Measurements from ENCODE around the gene PARM1.

Gene PARM1

DNA sequence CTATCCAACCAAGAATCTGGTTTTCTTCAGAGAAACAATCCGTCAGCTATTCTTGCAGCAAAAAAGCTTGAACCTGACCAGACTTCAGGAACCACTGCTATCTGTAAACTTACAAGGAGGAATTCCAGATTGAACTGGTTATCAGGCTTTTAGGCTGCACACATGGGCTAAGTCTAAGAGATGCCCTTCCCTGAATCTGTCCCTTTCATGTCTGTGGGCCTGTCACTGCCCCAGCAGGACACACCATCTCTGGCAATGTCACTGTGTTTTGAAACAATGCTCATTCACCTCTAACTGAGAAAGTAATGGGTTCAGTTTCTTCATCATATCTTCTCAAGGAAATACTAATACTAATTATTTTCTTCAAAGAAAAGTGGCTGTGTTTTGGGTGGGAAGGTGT, 72.8 kb downstream of the PARM1 start:
- Histone ChIP-seq H3K9me3 (no peaks in the 10 kb centered on the region), H3K4me1 (peaks cover 12% of the 10 kb centered on the region), H3K36me3 (replicated peaks) (no peaks in the 10 kb centered on the region), H3K4me3 (no peak overlapping the region), H3K27me3 (ENCODE audit: low read depth) (no peaks in the 10 kb centered on the region)
- no peak for DNase-seq (ENCODE audit: low spot score in 2 of 2)
- in situ Hi-C loops (cut with MboI; ENCODE audit: low sequenced_read_pairs) = no loop called here

DNA sequence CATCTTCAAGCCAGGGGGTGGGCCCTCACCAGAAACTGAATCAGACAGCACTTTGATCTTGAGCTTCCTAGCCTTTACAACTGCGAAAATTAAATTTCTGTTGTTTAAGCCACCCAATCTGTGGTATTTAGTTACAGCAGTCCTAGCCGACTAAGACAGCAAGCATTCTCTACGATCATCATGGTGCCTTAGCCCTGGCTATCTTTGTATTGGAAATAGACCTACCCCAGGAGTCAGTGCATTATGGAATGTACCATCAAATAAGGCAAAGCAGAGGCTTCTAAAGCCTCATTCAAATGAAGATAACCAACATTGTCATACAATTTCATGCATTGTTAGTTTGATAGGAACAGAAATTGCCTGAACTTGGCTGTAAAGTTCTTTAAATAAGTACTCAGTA, 75.0 kb downstream of the PARM1 start:
- in situ Hi-C loops (cut with MboI; ENCODE audit: low sequenced_read_pairs) = no loop called here
- no peaks in the 10 kb centered on the region for H3K9me3 ChIP-seq
- H3K4me1 ChIP-seq = peaks cover 12% of the 10 kb centered on the region
- no peak overlapping the region for H3K4me3 ChIP-seq
- no peaks in the 10 kb centered on the region for H3K36me3 ChIP-seq (replicated peaks)
- H3K27me3 ChIP-seq (ENCODE audit: low read depth) = no peaks in the 10 kb centered on the region
- peak; percentile 25 to 51 for DNase-seq (ENCODE audit: low spot score in 2 of 2)

DNA sequence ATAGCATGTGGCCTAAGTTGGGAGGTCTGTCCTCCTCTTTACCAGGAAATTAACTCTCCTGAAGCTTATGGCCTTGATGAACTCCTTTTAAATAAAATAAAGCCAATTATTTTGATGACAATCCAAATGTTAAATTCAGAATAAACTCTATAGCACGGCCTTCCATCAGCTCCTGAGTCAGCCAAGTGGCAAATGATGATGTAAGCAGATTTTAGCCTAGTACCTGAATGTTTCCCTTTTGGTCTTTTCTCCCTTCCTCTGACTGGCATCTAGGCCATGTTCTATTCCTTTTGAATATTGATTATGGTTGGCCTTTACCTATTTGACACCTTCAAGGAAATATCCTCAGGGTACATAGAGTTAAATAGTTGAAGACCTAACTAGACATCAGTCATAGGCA, 76.2 kb downstream of the PARM1 start:
- in situ Hi-C loops (cut with MboI; ENCODE audit: low sequenced_read_pairs) = no loop called here
- H3K9me3 ChIP-seq = no peaks in the 10 kb centered on the region
- no peaks in the 10 kb centered on the region for H3K27me3 ChIP-seq (ENCODE audit: low read depth)
- no peak overlapping the region for H3K4me3 ChIP-seq
- H3K4me1 ChIP-seq = peaks cover 12% of the 10 kb centered on the region
- DNase-seq (ENCODE audit: low spot score in 2 of 2) = no peak
- H3K36me3 ChIP-seq (replicated peaks) = no peaks in the 10 kb centered on the region

DNA sequence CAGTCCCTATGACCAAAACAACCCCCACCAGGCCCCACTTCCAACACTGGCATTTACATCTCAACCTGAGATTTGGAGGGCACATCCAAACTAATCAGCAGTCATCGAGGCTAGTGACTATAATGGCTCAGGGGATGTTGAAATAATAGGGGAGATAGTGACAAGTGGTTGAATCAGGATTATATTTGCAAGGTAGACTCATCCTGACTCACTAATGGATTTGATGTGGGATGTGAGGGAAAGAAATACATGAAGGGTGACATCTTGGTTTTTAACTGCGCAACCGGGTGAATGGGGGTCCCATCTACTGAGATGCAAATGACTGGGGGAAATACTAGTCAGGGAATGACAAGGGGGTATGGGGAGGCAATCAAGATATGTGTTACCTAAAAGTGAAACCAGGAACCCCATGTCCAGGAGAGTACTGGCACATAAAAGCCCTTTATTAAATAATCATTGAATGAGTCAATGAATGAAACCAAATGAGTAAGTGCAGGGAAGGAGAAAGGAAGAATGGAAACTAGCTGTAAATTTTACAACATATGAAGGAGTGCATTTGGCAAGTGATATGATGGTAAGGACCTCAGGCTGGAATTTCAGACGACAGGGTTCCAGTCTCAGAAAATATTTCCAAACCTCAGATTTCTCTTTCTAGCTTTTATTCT, 78.3 kb downstream of the PARM1 start:
- in situ Hi-C loops (cut with MboI; ENCODE audit: low sequenced_read_pairs) = no loop called here
- Histone ChIP-seq H3K9me3 (no peaks in the 10 kb centered on the region), H3K4me1 (peaks cover 12% of the 10 kb centered on the region), H3K36me3 (replicated peaks) (no peaks in the 10 kb centered on the region), H3K27me3 (ENCODE audit: low read depth) (no peaks in the 10 kb centered on the region), H3K4me3 (no peak overlapping the region)
- DNase-seq (ENCODE audit: low spot score in 2 of 2) = no peak

DNA sequence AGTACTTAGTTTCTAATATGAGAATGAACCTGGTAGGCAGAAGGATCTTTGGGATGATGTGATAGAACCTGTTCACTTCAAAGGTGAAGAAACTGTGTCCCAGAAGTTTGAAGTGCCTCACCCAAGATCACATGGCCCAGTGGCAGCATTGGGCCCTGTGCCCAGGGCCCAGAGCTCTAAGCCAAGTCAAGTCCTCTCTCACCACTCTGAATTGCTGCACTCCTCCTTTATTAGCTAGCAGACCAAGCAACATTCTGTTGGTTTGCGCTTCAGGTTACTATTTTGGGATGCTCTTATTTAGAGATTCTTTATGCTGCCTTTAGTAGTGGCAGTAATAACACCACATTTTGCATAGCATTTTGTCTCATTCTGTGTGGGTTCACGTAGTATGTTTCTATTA, 82.7 kb downstream of the PARM1 start:
- Histone ChIP-seq H3K9me3 (no peaks in the 10 kb centered on the region), H3K4me1 (no peaks in the 10 kb centered on the region), H3K27me3 (ENCODE audit: low read depth) (no peaks in the 10 kb centered on the region), H3K4me3 (no peak overlapping the region), H3K36me3 (replicated peaks) (no peaks in the 10 kb centered on the region; the same call in 1 of the 2 replicates)
- in situ Hi-C loops (cut with MboI; ENCODE audit: low sequenced_read_pairs) = no loop called here
- no peak for DNase-seq (ENCODE audit: low spot score in 2 of 2)

DNA sequence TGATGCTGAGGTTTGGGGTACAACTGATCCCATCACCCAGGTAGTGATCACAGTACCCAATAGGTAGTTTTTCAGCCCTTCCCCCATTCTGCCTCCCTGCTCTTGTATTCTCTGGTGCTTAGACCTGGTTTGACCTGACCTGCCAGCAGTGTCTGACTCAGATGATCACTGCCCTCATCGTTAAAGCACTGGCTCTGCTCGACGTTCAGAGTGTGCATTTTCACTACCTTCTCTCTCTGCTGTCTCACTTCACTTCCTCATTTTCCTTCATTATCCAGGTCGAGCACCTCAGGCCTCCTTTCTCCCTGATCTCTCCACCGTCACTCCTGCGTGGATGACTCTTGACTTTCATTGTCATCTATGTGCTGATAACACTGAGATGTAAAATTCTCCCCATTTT, 83.6 kb downstream of the PARM1 start:
- no peak for DNase-seq (ENCODE audit: low spot score in 2 of 2)
- Histone ChIP-seq H3K36me3 (replicated peaks) (no peaks in the 10 kb centered on the region; the same call in 1 of the 2 replicates), H3K27me3 (ENCODE audit: low read depth) (no peaks in the 10 kb centered on the region), H3K9me3 (no peaks in the 10 kb centered on the region), H3K4me3 (no peak overlapping the region), H3K4me1 (no peaks in the 10 kb centered on the region)
- in situ Hi-C loops (cut with MboI; ENCODE audit: low sequenced_read_pairs) = no loop called here

DNA sequence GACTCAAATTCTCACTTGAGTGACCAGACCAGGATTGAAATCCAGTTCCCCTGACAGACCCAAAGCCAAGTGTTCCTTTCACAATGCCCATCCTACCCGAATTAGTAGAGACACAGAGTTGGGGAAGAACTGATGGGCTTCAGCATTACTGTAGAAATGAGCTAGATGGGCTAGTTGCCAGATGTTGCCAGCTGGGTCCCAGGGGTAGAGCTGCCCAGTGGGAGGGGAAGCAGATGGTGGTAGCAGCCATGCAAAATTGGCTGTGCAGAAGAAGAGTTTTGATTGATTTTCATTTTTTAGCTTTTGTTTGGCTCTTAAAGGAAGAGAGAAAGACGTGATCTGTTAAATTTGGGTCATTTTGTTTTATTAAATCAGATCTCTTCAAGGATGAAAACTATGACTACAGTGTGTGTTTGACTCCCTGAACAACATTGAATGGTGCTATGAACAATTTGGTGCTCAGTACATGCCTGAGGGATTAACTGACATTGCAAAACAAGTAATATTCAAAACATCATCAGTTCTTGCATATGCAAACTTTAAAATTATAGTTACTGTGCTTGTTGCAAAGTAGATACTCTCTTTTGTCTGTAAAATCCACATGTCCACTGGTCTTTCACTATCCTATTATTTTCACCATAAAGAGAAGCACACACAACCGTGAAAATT, 86.0 kb downstream of the PARM1 start:
- H3K4me1 ChIP-seq = no peaks in the 10 kb centered on the region
- H3K9me3 ChIP-seq = no peaks in the 10 kb centered on the region
- in situ Hi-C loops (cut with MboI; ENCODE audit: low sequenced_read_pairs) = no loop called here
- no peak for DNase-seq (ENCODE audit: low spot score in 2 of 2)
- no peak overlapping the region for H3K4me3 ChIP-seq
- no peaks in the 10 kb centered on the region for H3K27me3 ChIP-seq (ENCODE audit: low read depth)
- H3K36me3 ChIP-seq (replicated peaks) = no peaks in the 10 kb centered on the region; the same call in 1 of the 2 replicates

DNA sequence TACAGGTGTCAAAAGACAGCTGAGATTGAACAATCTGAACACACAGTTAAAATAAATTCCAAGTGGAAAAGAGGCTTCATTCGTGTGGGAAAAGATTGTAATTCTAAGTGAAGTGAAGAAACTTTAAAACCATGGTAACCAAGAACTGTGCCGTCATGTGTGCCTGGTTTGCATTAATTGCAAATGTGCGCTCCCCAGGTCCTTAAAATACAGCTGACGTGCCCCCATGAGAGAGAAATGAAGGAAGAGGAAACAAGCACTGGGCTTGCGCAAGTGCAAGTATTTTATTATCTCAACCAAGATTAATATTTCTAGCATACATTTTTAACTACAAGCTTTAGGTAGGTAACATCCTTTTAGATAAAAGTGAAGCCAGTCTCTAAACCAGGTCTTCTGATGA, 92.5 kb downstream of the PARM1 start:
- H3K27me3 ChIP-seq (ENCODE audit: low read depth) = no peaks in the 10 kb centered on the region
- no peaks in the 10 kb centered on the region for H3K4me1 ChIP-seq
- H3K4me3 ChIP-seq = no peak overlapping the region
- DNase-seq (ENCODE audit: low spot score in 2 of 2) = no peak
- in situ Hi-C loops (cut with MboI; ENCODE audit: low sequenced_read_pairs) = no loop called here
- no peaks in the 10 kb centered on the region for H3K36me3 ChIP-seq (replicated peaks)
- no peaks in the 10 kb centered on the region for H3K9me3 ChIP-seq

DNA sequence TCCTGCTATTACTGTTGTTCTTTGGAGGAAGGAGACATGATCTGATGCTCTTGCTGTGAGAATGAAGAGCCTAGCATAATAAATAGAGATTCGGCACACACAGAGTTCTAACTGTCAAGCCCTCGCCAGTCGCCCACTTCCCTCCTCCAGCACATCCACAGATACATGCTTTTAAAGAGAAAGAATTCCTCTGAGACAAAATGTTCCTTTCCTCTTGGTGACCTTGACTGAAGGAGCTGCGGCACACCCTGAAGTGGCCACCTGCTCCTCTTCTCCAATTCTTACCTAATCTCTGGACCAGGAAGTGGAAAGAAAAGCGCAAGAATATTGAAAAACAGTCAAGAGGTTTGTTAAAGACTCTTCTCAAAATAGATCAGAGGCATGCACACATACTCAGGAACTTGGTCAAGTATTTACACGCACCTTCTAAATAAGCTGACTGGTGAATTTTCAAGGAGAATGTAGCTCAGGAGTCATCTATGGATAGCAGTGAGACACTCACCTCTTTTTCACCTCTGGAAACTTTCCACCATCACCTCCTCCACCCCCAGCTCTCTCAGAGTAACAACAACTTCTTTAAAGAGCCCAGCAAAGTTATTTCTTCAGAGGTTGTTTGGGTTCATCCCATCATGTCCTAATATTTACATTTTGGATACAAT, 95.4 kb downstream of the PARM1 start:
- Histone ChIP-seq H3K27me3 (ENCODE audit: low read depth) (no peaks in the 10 kb centered on the region), H3K36me3 (replicated peaks) (no peaks in the 10 kb centered on the region), H3K4me3 (no peak overlapping the region), H3K9me3 (no peaks in the 10 kb centered on the region), H3K4me1 (no peaks in the 10 kb centered on the region)
- no peak for DNase-seq (ENCODE audit: low spot score in 2 of 2)
- in situ Hi-C loops (cut with MboI; ENCODE audit: low sequenced_read_pairs) = no loop called here

DNA sequence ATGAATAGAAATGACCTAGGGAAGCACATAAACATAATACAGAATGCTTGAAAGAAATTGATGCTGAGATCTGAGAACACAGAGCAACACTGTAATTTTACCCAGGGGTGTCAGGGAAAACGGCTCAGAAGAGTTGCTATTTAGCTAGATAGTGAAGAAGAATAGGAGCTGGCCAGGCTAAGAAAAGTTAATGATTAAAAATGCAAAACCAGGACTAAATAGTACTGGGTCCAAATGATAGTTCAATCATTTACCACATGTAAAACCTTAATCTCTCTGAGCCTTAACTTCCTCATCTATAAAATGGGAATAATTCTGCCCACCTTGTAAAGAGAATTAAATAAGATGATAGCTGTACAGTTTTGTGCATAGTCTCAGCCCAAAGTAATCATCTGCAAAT, 97.1 kb downstream of the PARM1 start:
- no peaks in the 10 kb centered on the region for H3K27me3 ChIP-seq (ENCODE audit: low read depth)
- no peak for DNase-seq (ENCODE audit: low spot score in 2 of 2)
- H3K4me1 ChIP-seq = no peaks in the 10 kb centered on the region
- H3K4me3 ChIP-seq = no peak overlapping the region
- no peaks in the 10 kb centered on the region for H3K9me3 ChIP-seq
- H3K36me3 ChIP-seq (replicated peaks) = no peaks in the 10 kb centered on the region
- in situ Hi-C loops (cut with MboI; ENCODE audit: low sequenced_read_pairs) = no loop called here

DNA sequence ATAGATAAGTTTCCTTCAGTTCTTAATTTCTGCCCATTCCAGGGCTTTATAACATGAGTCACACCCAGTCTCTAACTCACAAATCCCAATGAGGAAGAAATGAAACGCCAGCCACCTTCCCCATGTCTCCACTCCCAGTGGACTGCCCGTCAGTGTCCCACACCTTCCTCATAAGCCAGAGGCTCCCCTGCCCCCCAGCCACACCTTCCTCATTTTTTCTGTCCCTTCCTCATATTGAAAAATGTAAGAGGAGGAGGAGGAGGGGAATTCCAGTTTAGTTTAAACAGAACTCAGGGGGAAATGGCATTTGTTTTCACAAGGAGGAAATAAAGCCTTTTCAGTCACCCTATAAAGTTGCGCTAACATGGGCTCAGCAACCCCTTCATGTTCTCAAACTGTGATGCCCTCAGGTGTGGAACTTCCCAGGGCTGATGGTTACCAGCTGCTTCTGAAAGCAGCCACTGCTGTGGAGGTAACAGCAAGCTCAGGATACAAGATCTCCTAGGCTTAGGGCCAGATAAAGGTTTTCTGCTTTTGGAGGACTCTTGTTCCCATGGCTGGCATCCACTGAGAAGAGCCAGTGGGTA, 97.8 kb downstream of the PARM1 start:
- no peak overlapping the region for H3K4me3 ChIP-seq
- in situ Hi-C loops (cut with MboI; ENCODE audit: low sequenced_read_pairs) = no loop called here
- no peak for DNase-seq (ENCODE audit: low spot score in 2 of 2)
- no peaks in the 10 kb centered on the region for H3K4me1 ChIP-seq
- no peaks in the 10 kb centered on the region for H3K27me3 ChIP-seq (ENCODE audit: low read depth)
- H3K9me3 ChIP-seq = no peaks in the 10 kb centered on the region
- 0 out of 2 replicates have a peak, but pooled peaks cover under 1% of the 10 kb centered on the region for H3K36me3 ChIP-seq (replicated peaks)

DNA sequence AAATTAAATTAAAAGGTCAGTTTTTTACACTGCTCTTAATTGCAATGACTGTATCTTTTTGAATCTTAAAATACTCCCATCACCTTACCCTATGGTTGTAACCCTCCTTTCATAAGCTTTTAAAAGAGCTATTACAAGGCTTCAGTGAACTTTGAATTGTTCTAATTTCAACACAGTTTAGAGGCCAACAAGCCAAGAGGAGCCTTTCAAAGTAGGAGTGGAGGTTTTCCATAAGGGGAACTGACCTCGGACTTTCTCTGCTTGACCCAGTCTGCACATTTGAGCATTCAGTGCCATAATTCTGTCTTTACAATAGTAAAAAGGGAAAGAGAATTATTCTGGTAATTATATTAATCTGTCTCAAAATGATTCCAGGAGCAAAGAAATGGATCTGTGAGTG, 98.9 kb downstream of the PARM1 start:
- in situ Hi-C loops (cut with MboI; ENCODE audit: low sequenced_read_pairs) = no loop called here
- no peak overlapping the region for H3K4me3 ChIP-seq
- H3K9me3 ChIP-seq = no peaks in the 10 kb centered on the region
- no peak for DNase-seq (ENCODE audit: low spot score in 2 of 2)
- H3K27me3 ChIP-seq (ENCODE audit: low read depth) = no peaks in the 10 kb centered on the region
- H3K4me1 ChIP-seq = no peaks in the 10 kb centered on the region
- H3K36me3 ChIP-seq (replicated peaks) = 0 out of 2 replicates have a peak, but pooled peaks cover 6% of the 10 kb centered on the region

DNA sequence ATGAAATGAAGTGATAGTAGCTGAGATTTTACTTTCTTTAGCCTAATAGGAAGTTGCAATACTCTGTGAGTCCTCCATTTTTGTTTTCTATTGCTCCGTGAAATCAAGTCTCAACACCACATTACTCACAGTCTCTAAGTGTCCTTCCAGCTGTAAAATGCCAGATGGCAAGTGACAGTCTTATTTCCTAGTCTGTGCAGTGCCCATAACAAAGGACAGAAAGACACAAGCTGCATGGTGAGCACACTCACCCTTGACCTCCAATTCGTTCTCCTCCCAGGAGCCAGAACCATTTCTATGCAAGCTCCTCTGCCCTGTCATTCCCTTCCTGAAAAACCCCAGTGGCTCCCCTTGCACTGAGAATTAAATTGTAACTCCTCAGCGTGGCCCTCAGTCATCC, 101.6 kb downstream of the PARM1 start:
- DNase-seq (ENCODE audit: low spot score in 2 of 2) = no peak
- in situ Hi-C loops (cut with MboI; ENCODE audit: low sequenced_read_pairs) = no loop called here
- Histone ChIP-seq H3K4me1 (no peaks in the 10 kb centered on the region), H3K27me3 (ENCODE audit: low read depth) (no peaks in the 10 kb centered on the region), H3K4me3 (no peak overlapping the region), H3K36me3 (replicated peaks) (0 out of 2 replicates have a peak, but pooled peaks cover 6% of the 10 kb centered on the region), H3K9me3 (no peaks in the 10 kb centered on the region)

DNA sequence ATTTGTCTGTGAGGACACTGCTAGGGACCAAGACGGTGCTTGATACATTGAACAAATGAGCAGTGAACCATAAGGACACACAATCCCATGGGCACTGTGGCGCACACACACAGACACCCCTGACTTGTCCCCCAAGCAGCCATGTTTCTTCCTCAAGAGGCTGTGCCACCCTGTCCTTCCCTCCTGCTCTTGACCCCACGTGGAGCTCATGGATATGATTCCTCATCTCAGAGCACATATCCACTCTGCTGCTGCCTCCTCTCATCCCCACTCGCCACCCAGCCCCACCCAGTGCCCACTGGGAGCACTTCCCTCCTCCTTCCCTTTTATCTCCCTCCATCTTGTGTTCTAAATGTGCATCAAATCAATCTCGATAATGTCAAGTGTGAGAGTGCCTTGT, 102.4 kb downstream of the PARM1 start:
- Histone ChIP-seq H3K27me3 (ENCODE audit: low read depth) (no peaks in the 10 kb centered on the region), H3K9me3 (no peaks in the 10 kb centered on the region), H3K36me3 (replicated peaks) (peaks cover 6% of the 10 kb centered on the region; the same call in 1 of the 2 replicates), H3K4me1 (no peaks in the 10 kb centered on the region), H3K4me3 (no peak overlapping the region)
- in situ Hi-C loops (cut with MboI; ENCODE audit: low sequenced_read_pairs) = no loop called here
- no peak for DNase-seq (ENCODE audit: low spot score in 2 of 2)
